Stomach (tissue), 9 donors: ENCODE data around the gene RFX2. TPM values are rescaled to one million over a fixed set of nuclear protein-coding genes. Genes with fewer than 3 reads are reported as not detected.

Source experiments
- DNase-seq, 2 donors: peaks; one replicate each; pipeline versions ENCODE4 v3.0.0 to v3.0.0-alpha.2; 2013 to 2019
- H3K27ac ChIP-seq, 5 donors: fragments of 200-600 bp in 4 of 5; sonication (generic) in 4 of 5; one replicate each; pipeline ENCODE4 v1.5.1; 2013 to 2019; ENCODE audit warnings: mild to moderate bottlenecking in 1 of 5, moderate library complexity in 1 of 5
- H3K27me3 ChIP-seq, 3 donors: fragments of 200-600 bp; sonication (generic); one replicate each; pipeline ENCODE4 v1.5.1; 2017 to 2019; ENCODE audit warnings: mixed run types in 1 of 3
- H3K36me3 ChIP-seq, 4 donors: fragments of 200-600 bp; sonication (generic); 1 replicate in 3 of 4; 2 replicates in 1 of 4; pipeline ENCODE4 v1.5.1; 2016 to 2019
- H3K4me1 ChIP-seq, 4 donors: fragments of 200-600 bp; sonication (generic); one replicate each; pipeline ENCODE4 v1.5.1; 2016 to 2019
- H3K4me3 ChIP-seq, 4 donors: fragments of 200-600 bp; sonication (generic) in 3 of 4; one replicate each; pipeline ENCODE4 v1.5.1; 2016 to 2019; ENCODE audit warnings: mild to moderate bottlenecking in 1 of 4
- H3K9me3 ChIP-seq, 4 donors: fragments of 200-600 bp; sonication (generic); one replicate each; pipeline ENCODE4 v1.5.1; 2016 to 2019
- EP300 ChIP-seq: sonication (generic); formaldehyde crosslinking; IDR thresholded peaks from one replicate; pipeline ENCODE4 v1.6.1; 2017; ENCODE audit warnings: antibody characterized with exemption
- POLR2A ChIP-seq, 4 donors: fragments of 450-650 bp; IDR thresholded peaks; one replicate each; pipeline ENCODE4 v1.6.1; 2016; ENCODE audit warnings: antibody characterized with exemption in 4 of 4, control low read depth in 2 of 4, mild to moderate bottlenecking in 1 of 4, moderate library complexity in 1 of 4
- POLR2AphosphoS5 ChIP-seq, 3 donors: sonication (generic); formaldehyde crosslinking; IDR thresholded peaks; one replicate each; pipeline ENCODE4 v1.6.1; 2016; ENCODE audit warnings: antibody characterized with exemption in 3 of 3
- WGBS, 5 donors: extraction: QIAGEN DNeasy Blood & Tissue Kit in 3 of 5; methylation state at CpG; one replicate each; pipeline versions ENCODE4 v1.1.5 to v1.1.7; 2013 to 2018; 5-methylcytosine and 5-hydroxymethylcytosine counted together
- intact Hi-C: fragments of 100-400 bp; cut with DNase I; formaldehyde crosslinking; loops from one replicate; pipeline ENCODE4 v1.15.1; 2023; ENCODE audit warnings: low total_unique reads
- polyA plus RNA-seq, 3 donors: library from polyadenylated mRNA; stranded (reverse); fragments of 200-250 nt; gene quantifications; one replicate each; pipeline ENCODE4 v1.2.3, GENCODE V29; 2013
- total RNA-seq, 5 donors: library from RNA; depleted of rRNA; stranded (reverse); fragments of >200 nt; gene quantifications; one replicate each; pipeline versions ENCODE4 v1.1.0 to v1.2.3, GENCODE V29; 2014 to 2016
- TF ChIP-seq, protein P1 (sequence below), 7 experiments: fragments of 450-650 bp in 4 of 7; fragments of 200-600 bp in 3 of 7; sonication (generic) in 3 of 7; IDR thresholded peaks; one replicate each; pipeline ENCODE4 v1.5.1; 2016 to 2019; ENCODE audit warnings: antibody characterized with exemption in 7 of 7, control low read depth in 2 of 7, mild to moderate bottlenecking in 1 of 7
- donor health status: healthy with polysubstance abuse.
- donor health status: Bipolar disorder and iron deficiency.
- donor health status: healthy.

The RFX2 gene
- total and polyA plus RNA-seq, 8 donors, result 1.2 to 123 (median 8.0) TPM

DNA sequence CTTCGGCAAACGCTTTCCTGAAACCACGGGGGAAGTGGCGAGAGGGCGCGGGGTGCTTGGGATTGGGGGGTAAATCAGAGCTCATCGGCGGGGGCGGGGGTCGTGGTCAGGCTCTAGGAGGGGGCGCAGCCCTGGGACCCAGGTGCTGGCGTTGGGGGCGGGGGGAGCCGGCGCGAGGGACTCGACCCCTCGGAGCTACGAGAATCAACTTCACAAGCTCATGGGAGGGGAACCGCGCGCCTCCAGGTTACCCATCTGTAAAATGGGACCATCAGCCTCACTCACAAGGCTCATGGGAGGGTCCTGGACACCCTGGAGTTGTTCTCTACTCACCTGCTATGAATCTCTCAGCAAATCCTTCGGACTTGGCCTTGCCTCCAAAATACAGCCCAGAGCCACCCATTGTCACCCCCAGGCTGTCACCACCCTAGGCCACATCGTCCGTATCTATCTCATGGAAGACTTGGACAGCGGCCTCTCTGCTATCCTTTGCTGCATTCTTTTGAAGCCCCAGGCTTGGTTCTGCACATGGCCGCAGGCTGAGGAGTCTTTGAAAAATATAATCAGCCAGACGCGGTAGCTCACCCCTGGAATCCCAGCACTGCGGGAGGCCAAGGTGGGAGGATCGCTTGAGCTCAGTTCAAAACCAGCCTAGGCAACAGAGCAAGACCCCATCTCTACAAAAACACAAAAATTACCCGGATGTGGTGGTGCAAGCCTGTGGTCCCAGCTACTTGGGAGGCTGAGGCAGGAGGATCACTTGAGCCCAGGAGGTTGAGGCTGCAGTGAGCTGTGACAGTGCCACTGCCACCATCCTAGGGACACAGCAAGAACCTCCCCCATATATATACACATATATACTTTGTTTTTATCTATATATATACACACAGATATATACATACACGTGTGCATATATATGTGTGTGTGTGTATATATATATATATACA is 131.4 kb downstream of the RFX2 start:
- Histone ChIP-seq H3K27me3 (no peaks in the 10 kb centered on the region), H3K27ac (peak overlapping the region; percentile 65 to 94 (median 92)), H3K4me3 (peak overlapping the region; percentile 78 to 100 (median 96)), H3K36me3 (peaks cover 0 to 14% (median 6%) of the 10 kb centered on the region in 4 donors), H3K9me3 (no peaks in the 10 kb centered on the region), H3K4me1 (peaks cover 52 to 71% (median 66%) of the 10 kb centered on the region in 4 donors)
- DNase-seq, result no peak
- intact Hi-C loops, result no loop called here
- 38 to 49% (median 45%) methylated on average over 25 to 33 of the region's 33 CpGs for WGBS, 5 donors
- no peak for TF ChIP-seq POLR2A (IDR thresholded peaks at IDR 0.05)

DNA sequence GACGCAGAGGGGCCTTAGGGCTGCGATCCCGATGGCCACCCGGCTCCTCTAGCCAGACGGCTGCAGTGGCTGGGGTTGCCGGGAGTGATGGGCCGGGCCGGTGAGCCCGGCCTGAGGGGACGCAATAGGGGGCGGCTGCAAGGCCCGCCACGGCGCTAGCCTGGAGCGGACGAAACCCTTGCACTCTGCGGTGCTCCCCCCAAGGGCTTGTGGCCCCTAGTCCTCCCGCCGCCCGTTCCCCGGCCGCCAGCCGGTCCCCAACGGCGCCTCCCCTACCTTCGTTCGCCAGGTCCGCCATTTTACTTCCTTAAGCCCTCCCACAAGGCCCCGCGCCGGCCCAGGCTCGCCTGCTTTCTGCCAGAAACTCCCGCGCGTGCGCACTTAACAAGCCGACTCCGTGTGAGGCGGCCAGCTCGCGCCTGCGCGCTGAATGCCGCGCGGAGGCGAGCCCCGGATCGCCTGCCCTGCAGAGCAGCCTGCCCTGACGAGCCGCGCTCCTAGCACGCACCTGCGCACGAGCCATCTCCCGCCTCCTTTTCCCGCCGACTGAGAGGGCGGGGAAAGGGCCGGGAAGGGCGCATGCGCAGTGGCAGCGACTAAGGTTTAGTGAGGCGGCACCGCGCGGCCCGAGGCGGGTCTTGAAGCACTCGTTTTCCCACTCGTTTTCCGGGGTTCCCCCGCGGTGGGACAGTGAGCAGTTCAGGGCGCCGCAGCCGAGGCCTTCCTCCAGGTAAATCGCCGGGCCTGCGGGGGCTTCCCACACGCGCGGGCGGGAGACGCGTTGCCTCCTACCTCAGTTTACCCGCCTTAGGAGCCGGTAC is 132.3 kb downstream of the RFX2 start, which contains the start of gene RANBP3:
Gene RANBP3, minus strand, starts transcription at position 356 of the 821 bp plus-strand sequence. Its CDS starts 58 bp downstream, at position 298.
- peak within 1 kb of the TSS; percentile 83 to 94 (median 92) for H3K27ac ChIP-seq
- intact Hi-C loops, result no loop called here
- peak; percentile 100 for DNase-seq
- H3K9me3 ChIP-seq, result no peaks in the 10 kb centered on the region
- no peaks in the 10 kb centered on the region for H3K27me3 ChIP-seq
- peaks cover 0 to 23% (median 15%) of the 10 kb centered on the region in 4 donors for H3K36me3 ChIP-seq
- TF ChIP-seq, protein P1, sequence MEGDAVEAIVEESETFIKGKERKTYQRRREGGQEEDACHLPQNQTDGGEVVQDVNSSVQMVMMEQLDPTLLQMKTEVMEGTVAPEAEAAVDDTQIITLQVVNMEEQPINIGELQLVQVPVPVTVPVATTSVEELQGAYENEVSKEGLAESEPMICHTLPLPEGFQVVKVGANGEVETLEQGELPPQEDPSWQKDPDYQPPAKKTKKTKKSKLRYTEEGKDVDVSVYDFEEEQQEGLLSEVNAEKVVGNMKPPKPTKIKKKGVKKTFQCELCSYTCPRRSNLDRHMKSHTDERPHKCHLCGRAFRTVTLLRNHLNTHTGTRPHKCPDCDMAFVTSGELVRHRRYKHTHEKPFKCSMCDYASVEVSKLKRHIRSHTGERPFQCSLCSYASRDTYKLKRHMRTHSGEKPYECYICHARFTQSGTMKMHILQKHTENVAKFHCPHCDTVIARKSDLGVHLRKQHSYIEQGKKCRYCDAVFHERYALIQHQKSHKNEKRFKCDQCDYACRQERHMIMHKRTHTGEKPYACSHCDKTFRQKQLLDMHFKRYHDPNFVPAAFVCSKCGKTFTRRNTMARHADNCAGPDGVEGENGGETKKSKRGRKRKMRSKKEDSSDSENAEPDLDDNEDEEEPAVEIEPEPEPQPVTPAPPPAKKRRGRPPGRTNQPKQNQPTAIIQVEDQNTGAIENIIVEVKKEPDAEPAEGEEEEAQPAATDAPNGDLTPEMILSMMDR (IDR thresholded peaks at IDR 0.05), result peak in 1 of 7 experiments; percentile 18
- TF ChIP-seq POLR2A (IDR thresholded peaks at IDR 0.05) (peak in 1 of 4 donors; percentile 12), EP300 (no peak), POLR2AphosphoS5 (IDR thresholded peaks at IDR 0.05) (peak; percentile 85 to 97 (median 87))
- peak within 1 kb of the TSS; percentile 78 to 100 (median 96) for H3K4me3 ChIP-seq
- WGBS, 5 donors, result 0 to 1% (median 0%) methylated on average over 35 to 88 of the region's 88 CpGs
- H3K4me1 ChIP-seq, result peaks cover 50 to 71% (median 64%) of the 10 kb centered on the region in 4 donors

DNA sequence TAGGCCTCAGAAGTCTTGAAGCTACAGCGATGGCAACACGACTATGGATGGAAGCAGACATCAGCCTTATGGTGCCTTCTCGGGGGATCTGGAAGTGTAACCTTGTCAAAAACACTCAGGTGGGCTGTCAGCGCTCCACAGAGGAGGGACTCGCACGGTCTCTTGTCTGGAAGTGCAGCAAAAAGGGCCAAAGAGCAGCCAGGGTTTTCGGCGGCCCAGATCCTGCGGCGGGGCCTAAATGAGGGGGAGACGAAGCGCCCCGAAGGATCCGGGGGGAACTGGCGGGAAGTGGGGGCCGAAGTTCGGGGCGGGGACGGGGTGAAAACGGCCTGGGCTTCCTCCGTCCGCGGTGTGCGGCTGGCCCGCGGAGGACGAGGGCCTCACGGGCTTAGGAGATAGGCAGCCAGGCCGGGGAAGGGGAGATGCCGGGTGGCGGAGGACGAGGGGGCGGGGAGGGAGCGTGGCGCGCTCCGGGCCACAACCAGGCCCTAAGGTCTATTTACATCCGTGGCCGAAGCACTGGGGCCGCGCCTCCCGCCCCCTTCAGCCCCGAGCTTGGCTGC is 133.0 kb downstream of the RFX2 start:
- WGBS, 5 donors, result 0 to 3% (median 1%) methylated on average over 19 to 43 of the region's 43 CpGs
- peak overlapping the region; percentile 81 to 94 (median 92) for H3K27ac ChIP-seq
- peak overlapping the region; percentile 78 to 100 (median 96) for H3K4me3 ChIP-seq
- H3K36me3 ChIP-seq, result peaks cover 0 to 24% (median 17%) of the 10 kb centered on the region in 4 donors
- H3K4me1 ChIP-seq, result peaks cover 50 to 76% (median 68%) of the 10 kb centered on the region in 4 donors
- intact Hi-C loops, result no loop called here
- no peaks in the 10 kb centered on the region for H3K27me3 ChIP-seq
- TF ChIP-seq, protein P1 (IDR thresholded peaks at IDR 0.05), result no peak
- no peak for TF ChIP-seq EP300
- TF ChIP-seq POLR2AphosphoS5 (IDR thresholded peaks at IDR 0.05), result no peak
- TF ChIP-seq POLR2A (IDR thresholded peaks at IDR 0.05), result no peak
- no peak for DNase-seq
- H3K9me3 ChIP-seq, result no peaks in the 10 kb centered on the region

DNA sequence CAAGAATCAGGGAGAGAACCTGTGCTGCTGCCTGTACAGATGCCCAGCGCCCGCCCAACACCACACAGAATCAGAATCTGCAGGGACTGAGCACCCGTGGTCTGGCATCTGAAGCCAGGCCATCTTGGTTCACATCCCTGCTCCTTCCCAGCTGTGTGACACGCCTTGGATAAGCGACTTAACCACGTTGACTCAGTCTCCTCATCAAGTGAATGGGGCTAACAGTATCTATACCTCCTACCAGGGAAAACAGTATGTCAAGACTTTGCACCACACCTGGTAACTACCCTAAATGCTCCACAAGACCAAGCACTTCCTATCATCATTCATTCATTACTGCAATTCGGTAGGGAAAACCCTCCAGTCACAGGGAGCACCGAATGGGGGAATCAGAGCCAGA is 133.5 kb downstream of the RFX2 start:
- intact Hi-C loops, result no loop called here
- Histone ChIP-seq H3K27me3 (no peaks in the 10 kb centered on the region), H3K4me1 (peaks cover 50 to 81% (median 72%) of the 10 kb centered on the region in 4 donors), H3K27ac (peak overlapping the region in 3 of 5 donors; percentile 81 to 94 (median 92)), H3K36me3 (peaks cover 0 to 29% (median 17%) of the 10 kb centered on the region in 4 donors), H3K9me3 (no peaks in the 10 kb centered on the region), H3K4me3 (peak overlapping the region; percentile 78 to 100 (median 96))
- TF ChIP-seq EP300, result no peak
- TF ChIP-seq POLR2AphosphoS5 (IDR thresholded peaks at IDR 0.05), result no peak
- TF ChIP-seq, protein P1 (IDR thresholded peaks at IDR 0.05), result no peak
- no peak for TF ChIP-seq POLR2A (IDR thresholded peaks at IDR 0.05)
- DNase-seq, result no peak
- WGBS, 5 donors, result 34 to 43% (median 43%) methylated on average over 8 of the region's 8 CpGs
